Measurements from ENCODE around the gene ESRRG.

DNA sequence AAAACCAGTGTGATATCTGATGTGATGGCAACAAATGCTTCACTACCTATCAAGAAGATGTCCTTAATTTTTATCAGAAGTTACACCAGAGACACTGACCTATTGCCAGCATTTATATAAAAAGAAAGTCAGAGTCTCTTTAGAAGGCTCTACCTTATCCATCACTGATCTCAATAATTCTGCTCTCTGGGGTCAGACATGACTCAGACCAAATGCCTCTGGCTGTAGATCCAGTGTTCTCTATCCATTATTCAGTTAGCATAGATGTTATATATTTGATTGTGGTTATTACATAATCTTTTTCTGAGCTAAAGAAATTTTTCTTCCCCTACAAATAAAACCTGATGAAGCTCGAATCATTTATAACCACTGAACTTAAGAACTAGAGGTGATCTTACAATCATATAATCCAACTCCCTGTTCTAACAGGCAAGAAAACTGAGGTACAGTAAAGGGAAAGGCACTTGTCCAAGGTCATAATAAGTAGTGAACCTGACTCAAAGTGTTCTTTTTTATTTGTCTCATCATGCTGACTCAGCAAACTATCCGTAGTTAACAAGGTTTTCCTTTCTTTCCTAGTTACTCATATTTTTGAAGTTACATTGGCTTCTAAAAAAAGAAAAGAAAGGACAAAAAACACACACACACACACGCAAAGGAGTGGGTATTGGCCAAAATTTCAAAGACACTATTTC, 43.6 kb upstream of the ESRRG start:
- TF ChIP-seq, protein P1, sequence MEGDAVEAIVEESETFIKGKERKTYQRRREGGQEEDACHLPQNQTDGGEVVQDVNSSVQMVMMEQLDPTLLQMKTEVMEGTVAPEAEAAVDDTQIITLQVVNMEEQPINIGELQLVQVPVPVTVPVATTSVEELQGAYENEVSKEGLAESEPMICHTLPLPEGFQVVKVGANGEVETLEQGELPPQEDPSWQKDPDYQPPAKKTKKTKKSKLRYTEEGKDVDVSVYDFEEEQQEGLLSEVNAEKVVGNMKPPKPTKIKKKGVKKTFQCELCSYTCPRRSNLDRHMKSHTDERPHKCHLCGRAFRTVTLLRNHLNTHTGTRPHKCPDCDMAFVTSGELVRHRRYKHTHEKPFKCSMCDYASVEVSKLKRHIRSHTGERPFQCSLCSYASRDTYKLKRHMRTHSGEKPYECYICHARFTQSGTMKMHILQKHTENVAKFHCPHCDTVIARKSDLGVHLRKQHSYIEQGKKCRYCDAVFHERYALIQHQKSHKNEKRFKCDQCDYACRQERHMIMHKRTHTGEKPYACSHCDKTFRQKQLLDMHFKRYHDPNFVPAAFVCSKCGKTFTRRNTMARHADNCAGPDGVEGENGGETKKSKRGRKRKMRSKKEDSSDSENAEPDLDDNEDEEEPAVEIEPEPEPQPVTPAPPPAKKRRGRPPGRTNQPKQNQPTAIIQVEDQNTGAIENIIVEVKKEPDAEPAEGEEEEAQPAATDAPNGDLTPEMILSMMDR (IDR thresholded peaks at IDR 0.05): no peak
- TF ChIP-seq POLR2AphosphoS5 (IDR thresholded peaks at IDR 0.05) (no peak), POLR2A (IDR thresholded peaks at IDR 0.05) (no peak)
